SK-N-SH (cell line): ENCODE data around the gene RPL13. TPM values are rescaled to one million over a fixed set of nuclear protein-coding genes. Genes with fewer than 3 reads are reported as not detected.

Experiments
- CTCF ChIA-PET: fragments of 300-600, 350-600 bp; formaldehyde crosslinking; extraction: SDS; loops from one replicate; lab custom pipeline; 2021; lab: Yijun Ruan, JAX
- POLR2A ChIA-PET: fragments of 350-600 bp; sonication (Branson Sonifier 250); formaldehyde crosslinking; extraction: SDS; loops from one replicate; lab custom pipeline; 2020; ENCODE audit warnings: antibody characterized with exemption, inconsistent platforms; lab: Yijun Ruan, JAX
- DNase-seq: peaks from one replicate; pipeline ENCODE4 v3.0.0; 2012
- H2AFZ ChIP-seq: fragments of 200-600 bp; sonication (generic); 2 replicates; pipeline ENCODE4 v1.8.1; 2016; ENCODE audit warnings: antibody characterized with exemption, mild to moderate bottlenecking, low read depth
- H3F3A ChIP-seq: fragments of 200-600 bp; sonication (generic); replicated peaks from 2 replicates; pipeline ENCODE3; 2016; ENCODE audit warnings: antibody characterized with exemption, mild to moderate bottlenecking; ENCODE audit not compliant: insufficient read depth
- H3K27ac ChIP-seq, 2 experiments: fragments of 200-500 bp in 1 of 2; fragments of 200-600 bp in 1 of 2; sonication (Bioruptor generic) in 1 of 2; sonication (generic), shearing (Covaris generic) in 1 of 2; 2 replicates each; pipeline versions ENCODE4 v1.5.1 to v1.6.1; 2014 to 2016; ENCODE audit warnings: low read depth in 2 of 2, inconsistent platforms in 1 of 2, low read length in 1 of 2, mild to moderate bottlenecking in 1 of 2, mixed read lengths in 1 of 2
- H3K27me3 ChIP-seq: fragments of 200-600 bp; sonication (generic), shearing (Covaris generic); 2 replicates; pipeline ENCODE4 v1.6.1; 2016; ENCODE audit warnings: mixed run types; ENCODE audit not compliant: insufficient read depth
- H3K36me3 ChIP-seq, 2 experiments: fragments of 200-500 bp in 1 of 2; fragments of 200-600 bp in 1 of 2; sonication (Bioruptor generic) in 1 of 2; sonication (generic) in 1 of 2; replicated peaks in 1 of 2; 2 replicates each; pipeline versions ENCODE3 to v1.5.1; 2014 to 2016; ENCODE audit warnings: low read length in 1 of 2, mild to moderate bottlenecking in 1 of 2; ENCODE audit not compliant: insufficient read depth in 2 of 2, control insufficient read depth in 1 of 2
- H3K4me1 ChIP-seq, 2 experiments: fragments of 200-500 bp in 1 of 2; fragments of 200-600 bp in 1 of 2; sonication (Bioruptor generic) in 1 of 2; sonication (generic), shearing (Covaris generic) in 1 of 2; 2 replicates each; pipeline versions ENCODE4 v1.5.1 to v1.6.1; 2014 to 2016; ENCODE audit warnings: low read depth in 1 of 2, low read length in 1 of 2, mixed run types in 1 of 2; ENCODE audit not compliant: insufficient read depth in 2 of 2, control insufficient read depth in 1 of 2
- H3K4me2 ChIP-seq: fragments of 200-600 bp; sonication (generic), shearing (Covaris generic); 2 replicates; pipeline ENCODE4 v1.6.1; 2017; ENCODE audit warnings: mixed run types
- H3K4me3 ChIP-seq, 2 experiments: fragments of 200-500 bp in 1 of 2; fragments of 200-600 bp in 1 of 2; sonication (Bioruptor generic) in 1 of 2; sonication (generic), shearing (Covaris generic) in 1 of 2; 2 replicates each; pipeline versions ENCODE4 v1.5.1 to v1.8.1; 2014 to 2016; ENCODE audit warnings: low read depth in 2 of 2, inconsistent platforms in 1 of 2, low read length in 1 of 2, mild to moderate bottlenecking in 1 of 2, mixed read lengths in 1 of 2, moderate library complexity in 1 of 2
- H3K79me2 ChIP-seq: fragments of 200-600 bp; sonication (generic); 2 replicates; pipeline ENCODE4 v1.8.1; 2017; ENCODE audit warnings: mild to moderate bottlenecking; ENCODE audit not compliant: insufficient read depth
- H3K9ac ChIP-seq: fragments of 200-600 bp; sonication (generic); 2 replicates; pipeline ENCODE4 v1.6.1; 2017; ENCODE audit warnings: mixed run types
- H3K9me2 ChIP-seq: fragments of 200-600 bp; sonication (generic); 2 replicates; pipeline ENCODE4 v1.6.1; 2017; ENCODE audit warnings: mixed run types
- H3K9me3 ChIP-seq: fragments of 200-600 bp; sonication (generic); 2 replicates; pipeline ENCODE4 v1.6.1; 2017; ENCODE audit warnings: mixed run types, mild to moderate bottlenecking, moderate library complexity
- H4K20me1 ChIP-seq: fragments of 200-600 bp; sonication (generic); 2 replicates; pipeline ENCODE4 v1.6.1; 2017; ENCODE audit warnings: mild to moderate bottlenecking, mixed run types; ENCODE audit not compliant: insufficient read depth
- GABPA ChIP-seq: IDR thresholded peaks from 2 replicates; pipeline ENCODE4 v1.4.0; 2012; ENCODE audit warnings: low read depth, mild to moderate bottlenecking
- RAD21 ChIP-seq: IDR thresholded peaks from 2 replicates; pipeline ENCODE4 v1.6.1; 2012; ENCODE audit warnings: mild to moderate bottlenecking, low read length
- RXRA ChIP-seq: IDR thresholded peaks from 2 replicates; pipeline ENCODE4 v1.4.0; 2012; ENCODE audit warnings: low read depth, mild to moderate bottlenecking, borderline replicate concordance
- SIN3A ChIP-seq: IDR thresholded peaks from 2 replicates; pipeline ENCODE4 v1.6.1; 2012; ENCODE audit warnings: low read depth, mild to moderate bottlenecking, low read length, moderate library complexity, borderline replicate concordance
- SMC3 ChIP-seq: IDR thresholded peaks from 2 replicates; pipeline ENCODE4 v1.6.1; 2012; ENCODE audit warnings: low read depth, low read length, improper control_type of control experiment
- TAF1 ChIP-seq: IDR thresholded peaks from 2 replicates; pipeline ENCODE4 v1.6.1; 2012; ENCODE audit warnings: low read depth, mild to moderate bottlenecking, low read length, moderate library complexity, borderline replicate concordance
- TEAD4 ChIP-seq: IDR thresholded peaks from 2 replicates; pipeline ENCODE4 v1.4.0; 2012; ENCODE audit warnings: mild to moderate bottlenecking, borderline replicate concordance; ENCODE audit not compliant: insufficient read depth
- YY1 ChIP-seq: IDR thresholded peaks from 2 replicates; pipeline ENCODE4 v1.4.0; 2012; ENCODE audit warnings: low read depth, mild to moderate bottlenecking
- WGBS: methylation state at CpG from one replicate; pipeline ENCODE4 v1.1.6; 2017; ENCODE audit warnings: low lambda C conversion rate; 5-methylcytosine and 5-hydroxymethylcytosine counted together
- polyA plus RNA-seq, 3 experiments: library from polyadenylated mRNA; depleted of rRNA; stranded (reverse); fragments of >200 nt; gene quantifications; 2 replicates each; pipeline ENCODE4 v1.2.3, GENCODE V29; 2012
- TF ChIP-seq, protein P1 (sequence below): fragments of 150-350 bp; IDR thresholded peaks from 2 replicates; pipeline ENCODE4 v1.6.1; 2016; ENCODE audit warnings: mild to moderate bottlenecking, low read depth, low read length
- TF ChIP-seq, protein P2 (sequence below): IDR thresholded peaks from 2 replicates; pipeline ENCODE4 v1.6.1; 2012; ENCODE audit warnings: mild to moderate bottlenecking, low read depth, low read length, moderate library complexity
- TF ChIP-seq, protein P3 (sequence below): IDR thresholded peaks from 2 replicates; pipeline ENCODE4 v1.4.0; 2012; ENCODE audit warnings: low read depth, borderline replicate concordance

RPL13 gene
- polyA plus RNA-seq, 1 of the 3 experiments (the other 2 are of a cell fraction), result 4,635 TPM

DNA sequence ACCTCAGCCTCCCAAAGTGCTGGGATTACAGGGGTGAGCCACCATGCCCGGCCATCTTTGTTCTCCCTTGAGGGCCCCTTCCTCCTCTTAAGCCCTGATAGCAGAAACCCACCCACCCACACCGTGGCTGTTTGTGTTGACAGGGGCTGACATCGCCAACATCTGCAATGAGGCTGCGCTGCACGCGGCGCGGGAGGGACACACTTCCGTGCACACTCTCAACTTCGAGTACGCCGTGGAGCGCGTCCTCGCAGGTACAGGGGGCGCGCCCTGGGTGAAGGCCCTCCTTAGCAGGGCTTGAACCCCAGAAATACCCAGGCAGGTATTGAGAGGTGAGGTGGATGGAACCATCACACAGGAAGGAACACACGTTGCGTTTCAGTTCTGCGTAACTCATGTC lies 12.6 kb upstream of the RPL13 start:
- H3K4me2 ChIP-seq, result no peak overlapping the region
- H3K27ac ChIP-seq, result no peak overlapping the region
- TF ChIP-seq SMC3, result no peak
- CTCF ChIA-PET, result interaction anchor here (1.8 kb wide), 1 partner anchor 10 kb away, joined by 5 read pairs; no protein-coding TSS in a partner anchor
- 96% methylated on average over 20 of the region's 20 CpGs for WGBS
- POLR2A ChIA-PET, result no interaction called here
- no peaks in the 10 kb centered on the region for H3K9me3 ChIP-seq
- peaks cover 31 to 55% of the 10 kb centered on the region in 2 experiments for H3K36me3 ChIP-seq
- no peak overlapping the region for H3K4me3 ChIP-seq
- no peaks in the 10 kb centered on the region for H3K4me1 ChIP-seq
- H4K20me1 ChIP-seq, result no peaks in the 10 kb centered on the region
- no peaks in the 10 kb centered on the region for H3K79me2 ChIP-seq
- DNase-seq, result no peak
- no peak overlapping the region for H3K9ac ChIP-seq
- no peaks in the 10 kb centered on the region for H3K9me2 ChIP-seq
- H3K27me3 ChIP-seq, result no peaks in the 10 kb centered on the region
- no peak overlapping the region for H2AFZ ChIP-seq
- H3F3A ChIP-seq, result peaks cover 4% of the 10 kb centered on the region

DNA sequence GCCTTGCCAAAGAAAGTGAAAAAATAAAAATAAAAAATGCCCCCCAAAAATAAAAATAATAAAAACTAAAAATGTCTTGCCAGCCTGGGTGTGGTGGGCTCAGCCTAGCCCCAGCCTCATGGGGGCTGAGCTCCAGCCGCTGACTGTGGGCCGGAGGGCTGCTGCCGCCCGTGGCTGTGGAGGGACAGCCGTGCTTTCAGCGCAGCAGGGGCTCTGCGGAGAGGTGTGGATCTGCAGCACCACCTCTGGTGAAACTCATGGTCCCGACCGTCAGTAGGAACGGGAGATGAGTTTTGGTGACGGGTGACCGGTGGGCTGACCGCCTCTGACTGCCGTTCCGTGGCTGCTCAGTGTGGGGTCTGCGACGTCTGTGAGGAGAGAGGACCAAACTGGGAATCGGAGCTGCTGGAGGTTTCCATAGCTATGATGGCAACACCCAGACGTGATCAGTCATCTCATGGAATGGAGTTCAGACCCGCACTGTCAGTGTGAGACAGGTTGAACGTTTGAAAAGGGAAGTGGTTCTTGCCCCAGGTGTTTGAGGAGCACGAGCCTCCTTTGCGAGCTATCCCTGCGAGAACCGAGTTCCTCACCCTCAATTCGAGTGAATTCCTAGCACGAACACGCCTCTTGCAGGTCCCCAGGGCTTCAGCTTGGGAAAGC lies 12.0 kb upstream of the RPL13 start:
- no peak for DNase-seq
- H3K36me3 ChIP-seq, result peaks cover 31 to 57% of the 10 kb centered on the region in 2 experiments
- CTCF ChIA-PET, result interaction anchor here (0.8 to 1.8 kb wide), 2 partner anchors 9 kb away, joined by 3 to 5 read pairs; no protein-coding TSS in a partner anchor

DNA sequence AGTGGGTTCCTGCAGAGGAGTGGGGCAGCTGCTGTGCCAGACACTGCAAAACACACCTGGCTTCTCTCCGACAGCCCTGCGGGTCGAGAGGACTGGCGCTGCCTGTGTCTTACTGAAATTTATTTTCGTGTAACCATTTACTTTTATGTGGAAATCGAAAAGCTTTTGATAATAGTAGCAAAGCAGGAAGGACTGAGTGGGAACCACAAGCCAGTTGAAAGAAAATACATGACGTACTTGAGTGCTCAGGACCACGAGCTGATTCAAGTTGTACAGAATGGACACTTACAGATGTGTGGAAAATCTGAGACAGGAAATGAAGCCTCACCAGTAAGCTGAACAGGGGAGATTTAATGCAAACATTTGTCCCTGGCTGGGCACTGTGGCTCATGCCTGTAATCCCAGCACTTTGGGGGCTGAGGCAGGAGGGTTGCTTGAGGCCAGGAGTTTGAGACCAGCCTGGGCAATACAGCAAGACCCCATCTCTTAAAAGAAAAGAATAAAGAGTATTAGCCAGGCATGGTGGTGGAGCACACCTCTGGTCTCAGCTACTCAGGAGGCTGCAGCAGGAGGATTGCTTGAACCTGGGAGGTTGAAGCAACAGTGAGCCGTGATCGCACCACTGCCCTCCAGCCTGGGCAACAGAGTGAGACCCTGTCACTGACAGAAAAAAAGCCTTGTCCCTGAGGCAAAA lies 11.3 kb upstream of the RPL13 start:
- Histone ChIP-seq H3K27ac (no peak overlapping the region), H3K9me3 (no peaks in the 10 kb centered on the region), H3K4me1 (no peaks in the 10 kb centered on the region), H3K79me2 (no peaks in the 10 kb centered on the region), H2AFZ (no peak overlapping the region), H3K9me2 (no peaks in the 10 kb centered on the region), H3K36me3 (peaks cover 32 to 61% of the 10 kb centered on the region in 2 experiments), H3K4me3 (no peak overlapping the region), H3K27me3 (no peaks in the 10 kb centered on the region), H4K20me1 (no peaks in the 10 kb centered on the region), H3K4me2 (no peak overlapping the region), H3F3A (peaks cover 2% of the 10 kb centered on the region), H3K9ac (no peak overlapping the region)
- CTCF ChIA-PET, result interaction anchor here (0.8 to 1.8 kb wide), 3 partner anchors 9 to 14 kb away, joined by 3 to 5 read pairs (median 3); no protein-coding TSS in a partner anchor
- POLR2A ChIA-PET, result interaction anchor here (1.2 kb wide), 1 partner anchor 18 kb away, joined by 3 read pairs; no protein-coding TSS in a partner anchor
- DNase-seq, result no peak
- 96% methylated on average over 10 of the region's 10 CpGs for WGBS
- no peak for TF ChIP-seq YY1
- no peak for TF ChIP-seq SIN3A
- TF ChIP-seq, protein P1, sequence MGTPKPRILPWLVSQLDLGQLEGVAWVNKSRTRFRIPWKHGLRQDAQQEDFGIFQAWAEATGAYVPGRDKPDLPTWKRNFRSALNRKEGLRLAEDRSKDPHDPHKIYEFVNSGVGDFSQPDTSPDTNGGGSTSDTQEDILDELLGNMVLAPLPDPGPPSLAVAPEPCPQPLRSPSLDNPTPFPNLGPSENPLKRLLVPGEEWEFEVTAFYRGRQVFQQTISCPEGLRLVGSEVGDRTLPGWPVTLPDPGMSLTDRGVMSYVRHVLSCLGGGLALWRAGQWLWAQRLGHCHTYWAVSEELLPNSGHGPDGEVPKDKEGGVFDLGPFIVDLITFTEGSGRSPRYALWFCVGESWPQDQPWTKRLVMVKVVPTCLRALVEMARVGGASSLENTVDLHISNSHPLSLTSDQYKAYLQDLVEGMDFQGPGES, result no peak
- TF ChIP-seq RAD21, result no peak
- TF ChIP-seq TEAD4, result no peak
- TF ChIP-seq SMC3, result no peak
- TF ChIP-seq RXRA, result no peak
- TF ChIP-seq, protein P2, sequence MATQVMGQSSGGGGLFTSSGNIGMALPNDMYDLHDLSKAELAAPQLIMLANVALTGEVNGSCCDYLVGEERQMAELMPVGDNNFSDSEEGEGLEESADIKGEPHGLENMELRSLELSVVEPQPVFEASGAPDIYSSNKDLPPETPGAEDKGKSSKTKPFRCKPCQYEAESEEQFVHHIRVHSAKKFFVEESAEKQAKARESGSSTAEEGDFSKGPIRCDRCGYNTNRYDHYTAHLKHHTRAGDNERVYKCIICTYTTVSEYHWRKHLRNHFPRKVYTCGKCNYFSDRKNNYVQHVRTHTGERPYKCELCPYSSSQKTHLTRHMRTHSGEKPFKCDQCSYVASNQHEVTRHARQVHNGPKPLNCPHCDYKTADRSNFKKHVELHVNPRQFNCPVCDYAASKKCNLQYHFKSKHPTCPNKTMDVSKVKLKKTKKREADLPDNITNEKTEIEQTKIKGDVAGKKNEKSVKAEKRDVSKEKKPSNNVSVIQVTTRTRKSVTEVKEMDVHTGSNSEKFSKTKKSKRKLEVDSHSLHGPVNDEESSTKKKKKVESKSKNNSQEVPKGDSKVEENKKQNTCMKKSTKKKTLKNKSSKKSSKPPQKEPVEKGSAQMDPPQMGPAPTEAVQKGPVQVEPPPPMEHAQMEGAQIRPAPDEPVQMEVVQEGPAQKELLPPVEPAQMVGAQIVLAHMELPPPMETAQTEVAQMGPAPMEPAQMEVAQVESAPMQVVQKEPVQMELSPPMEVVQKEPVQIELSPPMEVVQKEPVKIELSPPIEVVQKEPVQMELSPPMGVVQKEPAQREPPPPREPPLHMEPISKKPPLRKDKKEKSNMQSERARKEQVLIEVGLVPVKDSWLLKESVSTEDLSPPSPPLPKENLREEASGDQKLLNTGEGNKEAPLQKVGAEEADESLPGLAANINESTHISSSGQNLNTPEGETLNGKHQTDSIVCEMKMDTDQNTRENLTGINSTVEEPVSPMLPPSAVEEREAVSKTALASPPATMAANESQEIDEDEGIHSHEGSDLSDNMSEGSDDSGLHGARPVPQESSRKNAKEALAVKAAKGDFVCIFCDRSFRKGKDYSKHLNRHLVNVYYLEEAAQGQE, result no peak

More for the DNA sequence above, 12.0 kb upstream of the RPL13 start:
- Histone ChIP-seq H3K9ac (no peak overlapping the region), H3K9me3 (no peaks in the 10 kb centered on the region), H3K27me3 (no peaks in the 10 kb centered on the region), H3K79me2 (no peaks in the 10 kb centered on the region), H3K27ac (no peak overlapping the region), H3K4me2 (no peak overlapping the region), H2AFZ (no peak overlapping the region), H3K4me3 (no peak overlapping the region), H3K4me1 (no peaks in the 10 kb centered on the region), H3F3A (peaks cover 3% of the 10 kb centered on the region), H3K9me2 (no peaks in the 10 kb centered on the region), H4K20me1 (no peaks in the 10 kb centered on the region)
- TF ChIP-seq GABPA, result no peak
- TF ChIP-seq, protein P3, sequence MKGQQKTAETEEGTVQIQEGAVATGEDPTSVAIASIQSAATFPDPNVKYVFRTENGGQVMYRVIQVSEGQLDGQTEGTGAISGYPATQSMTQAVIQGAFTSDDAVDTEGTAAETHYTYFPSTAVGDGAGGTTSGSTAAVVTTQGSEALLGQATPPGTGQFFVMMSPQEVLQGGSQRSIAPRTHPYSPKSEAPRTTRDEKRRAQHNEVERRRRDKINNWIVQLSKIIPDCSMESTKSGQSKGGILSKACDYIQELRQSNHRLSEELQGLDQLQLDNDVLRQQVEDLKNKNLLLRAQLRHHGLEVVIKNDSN, result no peak
- TF ChIP-seq TAF1, result no peak
- POLR2A ChIA-PET, result no interaction called here
- WGBS, result 97% methylated on average over 21 of the region's 28 CpGs
